AG04450 (cell line): ENCODE data around the gene GPC3. TPM values are rescaled to one million over a fixed set of nuclear protein-coding genes. Genes with fewer than 3 reads are reported as not detected.

Experiments used
- CTCF ChIA-PET: fragments of 300-600, 350-600 bp; formaldehyde crosslinking; extraction: SDS; loops from one replicate; lab custom pipeline; 2022; ENCODE audit warnings: antibody characterized with exemption, inconsistent platforms; lab: Charles Lee
- POLR2A ChIA-PET: fragments of 350-600 bp; formaldehyde crosslinking; extraction: SDS; loops from one replicate; lab custom pipeline; 2021; ENCODE audit warnings: antibody characterized with exemption, inconsistent platforms; lab: Yijun Ruan, JAX
- DNase-seq: peaks from one replicate; pipeline ENCODE4 v3.0.0-alpha.2; 2011; ENCODE audit warnings: low read depth, low spot score
- H3K27ac ChIP-seq: one replicate; pipeline ENCODE4 v1.5.1; 2012; ENCODE audit warnings: low read depth, low read length, control low read depth
- H3K27me3 ChIP-seq: one replicate; pipeline ENCODE4 v1.6.0; 2012; ENCODE audit warnings: low read length; ENCODE audit not compliant: control insufficient read depth, insufficient read depth
- H3K4me3 ChIP-seq: 2 replicates; pipeline ENCODE4 v1.5.1; 2011; ENCODE audit warnings: mild to moderate bottlenecking, low read depth, low read length, control low read depth
- H3K9me3 ChIP-seq: 2 replicates; pipeline ENCODE4 v1.5.1; 2012; ENCODE audit warnings: low read length; ENCODE audit not compliant: control insufficient read depth, insufficient read depth
- polyA plus RNA-seq: library from polyadenylated mRNA; depleted of rRNA; stranded (reverse); fragments of >200 nt; gene quantifications from 2 replicates; pipeline ENCODE4 v1.2.3, GENCODE V29; 2011
- TF ChIP-seq, protein P1 (sequence below): IDR thresholded peaks from 2 replicates; pipeline ENCODE4 v1.5.1; 2011; ENCODE audit warnings: low read depth, low read length, control low read depth, inconsistent platforms

Gene GPC3
- polyA plus RNA-seq, 1 experiment: not detected

GRCh38 chrX:133715715-133716114 is 269.7 kb downstream of the GPC3 start:
- DNase-seq: no peak
- Histone ChIP-seq H3K4me3 (no peak overlapping the region), H3K27me3 (no peaks in the 10 kb centered on the region), H3K27ac (no peak overlapping the region), H3K9me3 (no peaks in the 10 kb centered on the region)
- POLR2A ChIA-PET: no interaction called here
- CTCF ChIA-PET: no interaction called here
- TF ChIP-seq, protein P1, sequence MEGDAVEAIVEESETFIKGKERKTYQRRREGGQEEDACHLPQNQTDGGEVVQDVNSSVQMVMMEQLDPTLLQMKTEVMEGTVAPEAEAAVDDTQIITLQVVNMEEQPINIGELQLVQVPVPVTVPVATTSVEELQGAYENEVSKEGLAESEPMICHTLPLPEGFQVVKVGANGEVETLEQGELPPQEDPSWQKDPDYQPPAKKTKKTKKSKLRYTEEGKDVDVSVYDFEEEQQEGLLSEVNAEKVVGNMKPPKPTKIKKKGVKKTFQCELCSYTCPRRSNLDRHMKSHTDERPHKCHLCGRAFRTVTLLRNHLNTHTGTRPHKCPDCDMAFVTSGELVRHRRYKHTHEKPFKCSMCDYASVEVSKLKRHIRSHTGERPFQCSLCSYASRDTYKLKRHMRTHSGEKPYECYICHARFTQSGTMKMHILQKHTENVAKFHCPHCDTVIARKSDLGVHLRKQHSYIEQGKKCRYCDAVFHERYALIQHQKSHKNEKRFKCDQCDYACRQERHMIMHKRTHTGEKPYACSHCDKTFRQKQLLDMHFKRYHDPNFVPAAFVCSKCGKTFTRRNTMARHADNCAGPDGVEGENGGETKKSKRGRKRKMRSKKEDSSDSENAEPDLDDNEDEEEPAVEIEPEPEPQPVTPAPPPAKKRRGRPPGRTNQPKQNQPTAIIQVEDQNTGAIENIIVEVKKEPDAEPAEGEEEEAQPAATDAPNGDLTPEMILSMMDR: no peak

- ChIA-PET POLR2A (no interaction called here), CTCF (no interaction called here)
- no peak overlapping the region for H3K27ac ChIP-seq
- no peaks in the 10 kb centered on the region for H3K9me3 ChIP-seq
- no peaks in the 10 kb centered on the region for H3K27me3 ChIP-seq
- no peak for DNase-seq
- TF ChIP-seq, protein P1: no peak
- H3K4me3 ChIP-seq: no peak overlapping the region
Measured at GRCh38 chrX:133709501-133709900, 275.9 kb downstream of the GPC3 start.

GRCh38 chrX:133706890-133707289 is 278.5 kb downstream of the GPC3 start:
- ChIA-PET POLR2A (no interaction called here), CTCF (no interaction called here)

GRCh38 chrX:133702230-133702629 is 283.2 kb downstream of the GPC3 start:
- ChIA-PET CTCF (interaction anchor here (1.5 kb wide), 1 partner anchor 91 kb away, joined by 3 read pairs; no protein-coding TSS in a partner anchor), POLR2A (no interaction called here)
- Histone ChIP-seq H3K4me3 (no peak overlapping the region), H3K27ac (no peak overlapping the region), H3K27me3 (no peaks in the 10 kb centered on the region), H3K9me3 (no peaks in the 10 kb centered on the region)
- TF ChIP-seq, protein P1: no peak
- DNase-seq: no peak

More at GRCh38 chrX:133706890-133707289, 278.5 kb downstream of the GPC3 start:
- Histone ChIP-seq H3K27me3 (no peaks in the 10 kb centered on the region), H3K9me3 (no peaks in the 10 kb centered on the region), H3K27ac (no peak overlapping the region), H3K4me3 (no peak overlapping the region)
- no peak for DNase-seq
- TF ChIP-seq, protein P1: no peak

DNA sequence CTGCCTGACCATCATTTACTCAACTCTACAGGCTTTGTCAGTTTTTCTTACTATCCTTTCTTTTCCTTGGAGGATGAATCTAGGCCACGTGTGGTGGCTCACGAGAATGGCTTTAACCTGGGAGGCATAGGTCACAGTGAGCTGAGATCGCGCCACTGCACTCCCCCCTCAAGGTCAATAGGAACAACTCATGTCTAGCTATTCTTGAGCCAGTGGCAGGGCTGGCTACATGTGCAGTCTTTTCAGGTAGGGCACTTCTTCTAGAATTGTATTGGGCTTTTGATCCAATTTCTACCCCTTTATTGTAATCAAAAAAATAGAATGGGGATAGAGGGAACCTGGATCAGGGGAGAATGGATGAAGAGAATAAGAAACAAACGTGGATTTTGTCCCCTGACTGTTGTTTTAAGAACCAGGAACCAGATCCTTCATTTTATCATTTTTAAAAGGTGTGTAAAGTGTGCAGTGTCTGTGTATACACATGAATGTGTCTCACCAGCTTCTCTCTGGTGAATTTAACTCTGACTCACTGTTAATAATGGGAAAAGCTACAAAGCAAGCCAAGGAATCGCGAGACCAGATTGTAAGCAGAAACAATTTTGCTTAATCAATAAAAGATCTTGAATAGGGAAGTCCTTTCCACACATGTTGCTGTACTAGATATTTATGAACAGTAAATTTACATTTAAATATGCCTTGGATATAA is 286.2 kb downstream of the GPC3 start:
- Histone ChIP-seq H3K4me3 (no peak overlapping the region), H3K9me3 (no peaks in the 10 kb centered on the region), H3K27me3 (no peaks in the 10 kb centered on the region), H3K27ac (no peak overlapping the region)
- ChIA-PET CTCF (interaction anchor here (0.6 to 3.7 kb wide), 12 partner anchors 10 to 463 kb away, joined by 3 to 29 read pairs (median 8); no protein-coding TSS in a partner anchor), POLR2A (no interaction called here)
- DNase-seq: no peak
- TF ChIP-seq, protein P1: no peak
